AG10803 (cell line): ENCODE results near the gene ATRX.
A peak's percentile ranks its signal among the peaks of the same experiment; 100 is the strongest.
"Not testable (repeated sequence)": the region's sequence is repeated elsewhere in the genome, so short reads cannot be mapped to it uniquely, and the experiment has no call there.

Experiments used
- DNase-seq: peaks from one replicate; pipeline ENCODE4 v3.0.0; 2010; ENCODE audit warnings: low read depth
- H3K4me3 ChIP-seq: 2 replicates; pipeline ENCODE4 v1.5.1; 2011; ENCODE audit warnings: mild to moderate bottlenecking, low read length, control low read depth
- CTCF ChIP-seq: conservative IDR thresholded peaks from 2 replicates; pipeline ENCODE4 v1.5.1; 2011; ENCODE audit warnings: mild to moderate bottlenecking, low read length, control low read depth, inconsistent platforms

The ATRX gene

GRCh38 chrX:77527233-77528001 is 258.6 kb downstream of the ATRX start:
- H3K4me3 ChIP-seq, result no peak overlapping the region
- TF ChIP-seq CTCF, result no peak
- no peak for DNase-seq

- no peak for DNase-seq
- no peak overlapping the region for H3K4me3 ChIP-seq
- TF ChIP-seq CTCF, result no peak
These were observed 266.3 kb downstream of the ATRX start for GRCh38 chrX:77519765-77520164.

- no peak overlapping the region for H3K4me3 ChIP-seq
- TF ChIP-seq CTCF, result no peak
- DNase-seq, result no peak
These were observed 271.8 kb downstream of the ATRX start for GRCh38 chrX:77514177-77514576.

- DNase-seq, result no peak
- no peak overlapping the region for H3K4me3 ChIP-seq
- TF ChIP-seq CTCF, result no peak
These were observed 276.0 kb downstream of the ATRX start for GRCh38 chrX:77510007-77510406.

GRCh38 chrX:77505227-77505626 is 280.8 kb downstream of the ATRX start:
- no peak overlapping the region for H3K4me3 ChIP-seq
- DNase-seq, result peak; percentile 53
- TF ChIP-seq CTCF, result no peak

GRCh38 chrX:77502951-77503525 is 283.0 kb downstream of the ATRX start:
- DNase-seq, result no peak
- no peak for TF ChIP-seq CTCF
- H3K4me3 ChIP-seq, result no peak overlapping the region

- H3K4me3 ChIP-seq, DNase-seq: not testable (repeated sequence)
These were observed 285.9 kb downstream of the ATRX start for GRCh38 chrX:77500164-77500563.
